Cardiac fibroblast (primary cell): ENCODE measurements around the gene ZNF627.
"Not testable (repeated sequence)": the region's sequence is repeated elsewhere in the genome, so short reads cannot be mapped to it uniquely, and the experiment has no call there.

ENCODE experiments used
- DNase-seq, 2 donors: peaks; one replicate each; pipeline versions ENCODE4 v3.0.0 to v3.0.0-alpha.2; 2010; ENCODE audit warnings: low read depth in 2 of 2
- H3K4me3 ChIP-seq, 2 donors: replicated peaks in 1 of 2; 1 replicate in 1 of 2; 2 replicates in 1 of 2; pipeline ENCODE4 v1.5.1; 2011; ENCODE audit warnings: low read depth in 2 of 2, low read length in 2 of 2, mild to moderate bottlenecking in 2 of 2, moderate library complexity in 1 of 2
- TF ChIP-seq, protein P1 (sequence below): IDR thresholded peaks from one replicate; pipeline ENCODE4 v1.5.1; 2011; ENCODE audit warnings: low read depth, mild to moderate bottlenecking, low read length, inconsistent platforms

Gene ZNF627

GRCh38 chr19:11566164-11566563, 31.1 kb upstream of the ZNF627 start:
- TF ChIP-seq, protein P1, sequence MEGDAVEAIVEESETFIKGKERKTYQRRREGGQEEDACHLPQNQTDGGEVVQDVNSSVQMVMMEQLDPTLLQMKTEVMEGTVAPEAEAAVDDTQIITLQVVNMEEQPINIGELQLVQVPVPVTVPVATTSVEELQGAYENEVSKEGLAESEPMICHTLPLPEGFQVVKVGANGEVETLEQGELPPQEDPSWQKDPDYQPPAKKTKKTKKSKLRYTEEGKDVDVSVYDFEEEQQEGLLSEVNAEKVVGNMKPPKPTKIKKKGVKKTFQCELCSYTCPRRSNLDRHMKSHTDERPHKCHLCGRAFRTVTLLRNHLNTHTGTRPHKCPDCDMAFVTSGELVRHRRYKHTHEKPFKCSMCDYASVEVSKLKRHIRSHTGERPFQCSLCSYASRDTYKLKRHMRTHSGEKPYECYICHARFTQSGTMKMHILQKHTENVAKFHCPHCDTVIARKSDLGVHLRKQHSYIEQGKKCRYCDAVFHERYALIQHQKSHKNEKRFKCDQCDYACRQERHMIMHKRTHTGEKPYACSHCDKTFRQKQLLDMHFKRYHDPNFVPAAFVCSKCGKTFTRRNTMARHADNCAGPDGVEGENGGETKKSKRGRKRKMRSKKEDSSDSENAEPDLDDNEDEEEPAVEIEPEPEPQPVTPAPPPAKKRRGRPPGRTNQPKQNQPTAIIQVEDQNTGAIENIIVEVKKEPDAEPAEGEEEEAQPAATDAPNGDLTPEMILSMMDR = no peak
- no peak for DNase-seq
- no peak overlapping the region for H3K4me3 ChIP-seq

DNA sequence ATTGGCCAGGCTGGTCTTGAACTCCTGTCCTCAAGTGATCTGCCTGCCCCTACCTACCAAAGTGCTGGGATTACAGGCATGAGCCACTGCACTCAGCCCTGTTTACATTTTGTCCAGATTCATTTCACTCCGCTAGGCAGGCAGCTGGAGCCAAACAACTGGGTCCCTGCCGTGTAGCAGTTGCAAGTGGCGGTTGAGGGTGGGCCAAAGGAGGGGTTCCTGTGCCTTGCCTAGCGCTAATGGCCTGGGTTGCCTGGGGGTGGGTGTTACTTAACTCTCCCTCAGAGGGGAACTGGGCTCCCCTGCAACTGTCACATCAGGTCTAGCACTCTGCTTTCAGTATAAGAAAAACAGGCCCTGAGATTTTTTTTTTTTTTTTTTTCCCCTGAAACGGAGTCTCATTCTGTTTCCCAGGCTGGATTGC, 27.2 kb upstream of the ZNF627 start:
- TF ChIP-seq, protein P1 = no peak
- DNase-seq = no peak
- H3K4me3 ChIP-seq = no peak overlapping the region

DNA sequence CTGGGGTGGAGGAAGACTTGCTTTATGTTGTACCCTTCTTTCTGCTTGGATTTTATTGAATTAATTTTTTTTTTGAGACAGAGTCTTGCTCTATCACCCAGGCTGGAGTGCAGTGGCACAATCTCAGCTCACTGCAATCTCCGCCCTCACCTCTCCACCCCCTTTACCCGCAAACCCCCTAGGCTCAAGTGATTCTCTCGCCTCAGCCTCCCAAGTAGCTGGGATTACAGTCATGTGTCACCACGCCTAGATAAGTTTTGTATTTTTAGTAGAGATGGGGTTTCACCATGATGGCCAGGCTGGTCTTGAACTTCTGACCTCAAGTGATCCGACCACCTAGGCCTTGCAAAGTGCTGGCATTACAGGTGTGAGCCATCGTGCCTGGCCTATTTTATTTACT, 23.9 kb upstream of the ZNF627 start:
- H3K4me3 ChIP-seq = not testable (repeated sequence)

GRCh38 chr19:11573763-11574162, 23.5 kb upstream of the ZNF627 start:
- not testable (repeated sequence) for DNase-seq, H3K4me3 ChIP-seq

More for the DNA sequence above, 23.9 kb upstream of the ZNF627 start:
- not testable (repeated sequence) for DNase-seq

DNA sequence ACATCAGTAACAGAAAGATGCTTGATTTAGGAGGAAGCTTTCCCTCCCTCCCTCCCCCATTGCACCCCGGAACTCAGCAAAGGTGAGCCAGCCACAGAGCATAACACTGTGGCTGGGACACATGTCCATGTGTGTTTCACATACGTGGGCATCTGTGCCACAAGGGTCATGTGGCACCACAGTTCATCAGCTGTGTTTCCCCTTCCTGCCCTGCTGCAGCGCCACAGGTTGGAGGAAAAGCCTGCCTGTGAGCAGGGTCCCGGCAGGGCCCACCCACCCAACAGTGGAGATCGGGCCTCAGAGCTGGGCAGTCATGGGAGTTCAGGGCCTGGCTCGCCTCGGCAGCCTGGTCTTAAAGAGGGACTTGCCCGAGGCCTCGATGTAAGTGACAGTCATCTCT, 22.6 kb upstream of the ZNF627 start:
- DNase-seq = no peak
- no peak overlapping the region for H3K4me3 ChIP-seq
- TF ChIP-seq, protein P1 = no peak

DNA sequence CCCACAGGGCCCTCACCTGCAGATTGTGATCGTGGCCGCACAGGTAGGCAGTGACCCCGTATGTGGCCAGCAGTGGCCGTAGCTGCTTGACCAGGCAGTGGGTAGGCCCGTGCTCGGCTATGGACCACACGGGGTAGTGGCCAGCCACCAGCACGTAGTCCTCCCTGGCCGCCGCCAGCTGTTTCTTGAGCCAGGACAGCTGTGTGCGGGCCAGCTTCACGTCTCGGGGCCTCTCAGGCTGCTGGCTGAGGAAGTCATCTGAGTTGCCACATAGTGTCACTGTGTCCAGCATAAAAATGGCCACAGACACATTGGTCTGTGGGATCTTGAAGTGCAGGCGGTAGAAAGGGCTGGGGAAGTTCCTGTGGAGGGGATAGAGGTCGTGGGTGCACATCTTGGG, 21.1 kb upstream of the ZNF627 start:
- no peak overlapping the region for H3K4me3 ChIP-seq
- DNase-seq = no peak
- TF ChIP-seq, protein P1 = no peak

DNA sequence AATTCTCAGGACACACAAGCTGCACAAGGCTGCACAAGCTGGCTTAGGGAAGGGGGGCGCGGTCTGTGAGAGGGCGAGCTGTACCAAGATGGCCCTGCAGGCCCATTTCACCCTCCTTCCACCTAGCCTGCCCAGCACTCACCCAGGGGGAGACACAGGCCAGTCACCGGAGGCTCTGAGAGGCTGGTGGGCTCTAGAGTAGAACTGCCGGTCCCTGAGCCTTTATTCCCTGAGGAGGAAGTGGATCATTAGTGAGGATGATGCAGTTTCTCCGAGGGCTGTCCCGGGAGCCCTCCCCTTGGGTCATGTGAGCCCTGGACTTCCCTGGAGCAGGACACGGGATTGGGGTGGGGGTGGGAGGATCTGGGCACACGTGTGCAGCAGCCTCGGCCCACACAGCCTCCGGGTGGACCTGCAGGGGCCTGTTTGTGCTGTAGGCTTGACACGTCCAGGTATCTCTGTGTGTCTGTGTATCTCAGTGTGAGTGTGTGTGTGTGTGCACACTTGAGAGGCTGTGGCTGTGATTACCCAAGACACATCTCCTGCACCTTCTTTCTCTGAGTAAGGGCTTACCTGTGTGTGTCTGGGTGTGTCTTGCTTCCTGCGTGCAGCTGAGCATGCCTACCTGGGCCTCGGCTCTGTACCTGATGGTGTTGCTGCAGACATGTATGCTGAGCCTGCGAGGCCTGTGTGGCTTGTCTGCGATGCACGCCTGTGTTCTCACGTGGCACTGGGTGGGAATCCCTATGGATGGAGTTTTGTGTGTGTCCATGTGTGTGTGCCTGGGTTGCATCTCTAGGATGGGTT, 19.6 kb upstream of the ZNF627 start, which contains the start of gene ACP5:
TSS of gene ACP5 (minus strand) at position 195 of the 807 bp plus-strand sequence. CDS start 328 bp downstream, outside the sequence.
- H3K4me3 ChIP-seq = peak within 1 kb of the TSS in 1 of 2 donors; percentile 4
- DNase-seq = peak in 1 of 2 donors; percentile 11
- TF ChIP-seq, protein P1 = no peak
